GM23338 (cell line): ENCODE measurements around the gene SLC50A1. TPM values are rescaled to one million over a fixed set of nuclear protein-coding genes. Genes with fewer than 3 reads are reported as not detected.

Experiments
- ATAC-seq: fragments of 200-7000 bp; cut with Tn5 transposase; 3 replicates; pipeline ENCODE4 v1.9.1; 2020
- DNase-seq: peaks from one replicate; pipeline ENCODE4 v3.0.0-alpha.2; 2015; ENCODE audit warnings: low spot score
- H2AFZ ChIP-seq: fragments of 200-600 bp; sonication (generic); 2 replicates; pipeline ENCODE4 v1.8.0; 2016; ENCODE audit warnings: antibody characterized with exemption, mild to moderate bottlenecking, moderate library complexity
- H3F3A ChIP-seq: fragments of 200-600 bp; sonication (generic); replicated peaks from 2 replicates; pipeline ENCODE4 v1.8.0; 2017; ENCODE audit warnings: antibody characterized with exemption, mixed run types, low read depth
- H3K27ac ChIP-seq: fragments of 200-600 bp; sonication (generic); 2 replicates; pipeline ENCODE4 v1.6.1; 2016; ENCODE audit warnings: low read depth
- H3K27me3 ChIP-seq: fragments of 200-600 bp; sonication (generic); 2 replicates; pipeline ENCODE4 v1.8.0; 2016; ENCODE audit warnings: mild to moderate bottlenecking, mixed run types, moderate library complexity; ENCODE audit not compliant: insufficient read depth
- H3K36me3 ChIP-seq: fragments of 200-600 bp; sonication (generic); 2 replicates; pipeline ENCODE4 v1.8.0; 2016; ENCODE audit warnings: mild to moderate bottlenecking; ENCODE audit not compliant: insufficient read depth
- H3K4me1 ChIP-seq: fragments of 200-600 bp; sonication (generic); 2 replicates; pipeline ENCODE4 v1.8.0; 2016; ENCODE audit warnings: mild to moderate bottlenecking, moderate library complexity; ENCODE audit not compliant: insufficient read depth
- H3K4me2 ChIP-seq: fragments of 200-600 bp; sonication (generic); 2 replicates; pipeline ENCODE4 v1.7.1; 2017; ENCODE audit warnings: mixed run types
- H3K4me3 ChIP-seq: fragments of 200-600 bp; sonication (generic); 2 replicates; pipeline ENCODE4 v1.6.1; 2016; ENCODE audit warnings: mixed run types
- H3K79me2 ChIP-seq: fragments of 200-600 bp; sonication (generic); replicated peaks from 2 replicates; pipeline ENCODE4 v1.8.0; 2017; ENCODE audit warnings: mild to moderate bottlenecking; ENCODE audit not compliant: insufficient read depth
- H3K9me2 ChIP-seq: fragments of 200-600 bp; sonication (generic); 2 replicates; pipeline ENCODE4 v1.8.0; 2017; ENCODE audit not compliant: insufficient read depth
- H4K20me1 ChIP-seq: fragments of 200-600 bp; sonication (generic); replicated peaks from 2 replicates; pipeline ENCODE4 v1.8.0; 2017; ENCODE audit warnings: mild to moderate bottlenecking; ENCODE audit not compliant: insufficient read depth
- H3K27ac Mint-ChIP-seq: 2 replicates; pipeline ENCODE4 v1.8.0; 2020; ENCODE audit warnings: inconsistent platforms, mild to moderate bottlenecking, moderate library complexity, mixed read lengths
- H3K27me3 Mint-ChIP-seq: 3 replicates; pipeline ENCODE4 v1.8.0; 2022; ENCODE audit warnings: low read depth, mild to moderate bottlenecking, moderate library complexity, mixed read lengths, inconsistent platforms; ENCODE audit not compliant: insufficient read depth, poor library complexity
- H3K36me3 Mint-ChIP-seq: 3 replicates; pipeline ENCODE4 v1.8.0; 2021; ENCODE audit warnings: low read depth, mild to moderate bottlenecking, inconsistent platforms, moderate library complexity, mixed read lengths
- H3K4me1 Mint-ChIP-seq: 3 replicates; pipeline ENCODE4 v1.8.0; 2020; ENCODE audit warnings: mild to moderate bottlenecking, inconsistent platforms, mixed read lengths
- H3K4me3 Mint-ChIP-seq: 3 replicates; pipeline ENCODE4 v1.8.0; 2021; ENCODE audit warnings: moderate library complexity, mild to moderate bottlenecking, inconsistent platforms, mixed read lengths
- H3K9me3 Mint-ChIP-seq: 3 replicates; pipeline ENCODE4 v1.8.0; 2020; ENCODE audit warnings: moderate library complexity, mild to moderate bottlenecking, inconsistent platforms, mixed read lengths
- CTCF ChIP-seq, 2 experiments: fragments of 200-600 bp in 1 of 2; sonication (generic) in 1 of 2; conservative IDR thresholded peaks; 2 replicates each; pipeline versions ENCODE4 v1.5.1 to v1.6.1; 2016 to 2017; ENCODE audit warnings: antibody characterized with exemption in 2 of 2, low read depth in 2 of 2, mild to moderate bottlenecking in 2 of 2, moderate library complexity in 1 of 2
- EZH2 ChIP-seq: fragments of 200-600 bp; sonication (generic); IDR thresholded peaks from one replicate; pipeline ENCODE4 v1.8.0; 2017; ENCODE audit warnings: antibody characterized with exemption, mild to moderate bottlenecking, low read depth; ENCODE audit not compliant: unreplicated experiment
- EZH2phosphoT487 ChIP-seq: fragments of 200-600 bp; sonication (generic); IDR thresholded peaks from one replicate; pipeline ENCODE4 v1.8.1; 2018; ENCODE audit warnings: antibody characterized with exemption; ENCODE audit not compliant: unreplicated experiment
- POLR2AphosphoS5 ChIP-seq: IDR thresholded peaks from 2 replicates; pipeline ENCODE4 v1.6.1; 2016; ENCODE audit warnings: antibody characterized with exemption, low read depth
- STAT1 ChIP-seq: IDR thresholded peaks from one replicate; pipeline ENCODE4 v1.6.1; 2016; ENCODE audit warnings: antibody characterized with exemption; ENCODE audit not compliant: unreplicated experiment
- ZNF114 ChIP-seq: fragments of 250-450 bp; sonication (Bioruptor Pico); IDR thresholded peaks from 2 replicates; pipeline ENCODE4 v1.5.0; 2020; ENCODE audit warnings: mild to moderate bottlenecking, moderate library complexity
- ZNF331 ChIP-seq: fragments of 250-450 bp; sonication (Bioruptor Pico); IDR thresholded peaks from 2 replicates; pipeline ENCODE4 v1.5.0; 2020; ENCODE audit warnings: low read depth, mild to moderate bottlenecking, moderate library complexity
- ZNF462 ChIP-seq: fragments of 250-450 bp; sonication (Bioruptor Pico); IDR thresholded peaks from 2 replicates; pipeline ENCODE4 v1.5.0; 2020; ENCODE audit warnings: mild to moderate bottlenecking, moderate library complexity
- polyA plus RNA-seq: library from polyadenylated mRNA; unstranded; fragments of >200 nt; fragmentation: Nextera tagmentation; extraction: Ambion mirVana; gene quantifications from 2 replicates; pipeline ENCODE4 v1.2.1, GENCODE V29; 2016
- total RNA-seq: library from RNA; depleted of rRNA; stranded (reverse); fragments of >200 nt; shearing (Covaris generic); gene quantifications from 2 replicates; pipeline ENCODE4 v1.2.3, GENCODE V29; 2014

The SLC50A1 gene
- total and polyA plus RNA-seq, 2 experiments from 2014 or later: 30.0 to 63.9 TPM

GRCh38 chr1:155182052-155182550, 46.4 kb downstream of the SLC50A1 start (continued):
- TF ChIP-seq ZNF462 (CRISPR knock-in tag) (no peak), CTCF (conservative IDR thresholded peaks at IDR 0.05; ENCODE audit: low read depth in 2 of 2) (no peak), ZNF331 (CRISPR knock-in tag) (no peak), EZH2 (no peak), ZNF114 (CRISPR knock-in tag) (no peak), POLR2AphosphoS5 (no peak)

GRCh38 chr1:155183775-155184221, 48.1 kb downstream of the SLC50A1 start:
- H3K36me3 Mint-ChIP-seq: peaks cover 37% of the 10 kb centered on the region
- no peaks in the 10 kb centered on the region for H3K79me2 ChIP-seq
- peaks cover 20% of the 10 kb centered on the region for H3K27me3 Mint-ChIP-seq
- no peak overlapping the region for H3K4me3 ChIP-seq
- no peaks in the 10 kb centered on the region for H3K9me2 ChIP-seq
- H3K4me1 Mint-ChIP-seq: peaks cover 30% of the 10 kb centered on the region
- no peak overlapping the region; the same call in 2 of the 3 replicates for H3K4me3 Mint-ChIP-seq
- H3K27me3 ChIP-seq: no peaks in the 10 kb centered on the region
- peaks cover 13% of the 10 kb centered on the region; the same call in 1 of the 2 replicates for H3K36me3 ChIP-seq
- 0 out of 2 replicates have a peak, but pooled peaks cover 3% of the 10 kb centered on the region for H3F3A ChIP-seq
- H2AFZ ChIP-seq: no peak overlapping the region
- H3K27ac ChIP-seq: no peak overlapping the region
- ATAC-seq (no peak), DNase-seq (no peak)
- peaks cover 17% of the 10 kb centered on the region for H3K4me1 ChIP-seq
- no peaks in the 10 kb centered on the region for H4K20me1 ChIP-seq
- 0 out of 3 replicates have a peak, but pooled peaks cover 2% of the 10 kb centered on the region for H3K9me3 Mint-ChIP-seq
- no peak overlapping the region for H3K4me2 ChIP-seq
- no peak overlapping the region for H3K27ac Mint-ChIP-seq
- TF ChIP-seq ZNF114 (CRISPR knock-in tag) (no peak), CTCF (conservative IDR thresholded peaks at IDR 0.05; ENCODE audit: low read depth in 2 of 2) (no peak), EZH2phosphoT487 (no peak), POLR2AphosphoS5 (no peak), STAT1 (no peak)
